Measurements from ENCODE around the gene CD2BP2. TPM values are rescaled to one million over a fixed set of nuclear protein-coding genes. Genes with fewer than 3 reads are reported as not detected.
"Not testable (repeated sequence)": the region's sequence is repeated elsewhere in the genome, so short reads cannot be mapped to it uniquely, and the experiment has no call there.

The CD2BP2 gene
- total RNA-seq, 1 experiment from 2014 or later: 30.0 TPM

- DNase-seq: no peak
- H3K27ac ChIP-seq (ENCODE audit: low read length): no peak overlapping the region
- ATAC-seq: no peak
- no peak overlapping the region for H2AFZ ChIP-seq (ENCODE audit: low read length)
- intact Hi-C loops (cut with micrococcal nuclease): no loop called here
- ChIA-PET POLR2A (ENCODE audit: unreplicated experiment) (no interaction called here), CTCF (no interaction called here)
- H3K79me2 ChIP-seq (ENCODE audit: low read length): no peaks in the 10 kb centered on the region
- H3K4me1 ChIP-seq (ENCODE audit: insufficient read depth, low read length): no peaks in the 10 kb centered on the region
- H3F3A ChIP-seq (ENCODE audit: low read length, unreplicated experiment): no peaks in the 10 kb centered on the region
- H4K20me1 ChIP-seq (ENCODE audit: low read length): no peaks in the 10 kb centered on the region
- no peaks in the 10 kb centered on the region for H3K27me3 ChIP-seq (ENCODE audit: low read length)
- H3K9me2 ChIP-seq (replicated peaks; ENCODE audit: low read length): no peaks in the 10 kb centered on the region
- BruUV-seq (replicated peaks): no TSS peak
- TF ChIP-seq EZH2phosphoT487 (IDR thresholded peaks at IDR 0.05; ENCODE audit: borderline replicate concordance, low read length) (no peak), CTCF (conservative IDR thresholded peaks at IDR 0.05; ENCODE audit: low read depth, low read length) (no peak)
- H3K36me3 ChIP-seq (ENCODE audit: low read depth, low read length): no peaks in the 10 kb centered on the region
- no peak overlapping the region for H3K4me2 ChIP-seq (ENCODE audit: low read length)
- no peaks in the 10 kb centered on the region for H3K9me3 ChIP-seq (ENCODE audit: low read length)
- H3K4me3 ChIP-seq (ENCODE audit: low read length): no peak overlapping the region
- H3K9ac ChIP-seq (ENCODE audit: low read length): no peak overlapping the region
Observed at GRCh38 chr16:30342751-30343490, 12.2 kb downstream of the CD2BP2 start.

- H3K27me3 ChIP-seq (ENCODE audit: low read length); H3K4me2 ChIP-seq (ENCODE audit: low read length); H3K4me1 ChIP-seq (ENCODE audit: insufficient read depth, low read length); BruUV-seq (replicated peaks); POLR2A ChIA-PET (ENCODE audit: unreplicated experiment); H3K9me2 ChIP-seq (replicated peaks; ENCODE audit: low read length); H4K20me1 ChIP-seq (ENCODE audit: low read length); DNase-seq; intact Hi-C loops (cut with micrococcal nuclease); H2AFZ ChIP-seq (ENCODE audit: low read length); H3K9ac ChIP-seq (ENCODE audit: low read length); H3K27ac ChIP-seq (ENCODE audit: low read length); H3K4me3 ChIP-seq (ENCODE audit: low read length); H3K36me3 ChIP-seq (ENCODE audit: low read depth, low read length); H3K9me3 ChIP-seq (ENCODE audit: low read length); H3F3A ChIP-seq (ENCODE audit: low read length, unreplicated experiment); ATAC-seq; H3K79me2 ChIP-seq (ENCODE audit: low read length): not testable (repeated sequence)
- CTCF ChIA-PET: interaction anchor here (0.6 kb wide), 1 partner anchor 66 kb away, joined by 4 read pairs; the partner anchor contains the start of gene ZNF771
Observed at GRCh38 chr16:30341971-30342370, 13.1 kb downstream of the CD2BP2 start.

GRCh38 chr16:30340621-30341020 is 14.5 kb downstream of the CD2BP2 start:
- POLR2A ChIA-PET (ENCODE audit: unreplicated experiment): no interaction called here
- H3K4me1 ChIP-seq (ENCODE audit: insufficient read depth, low read length): peaks cover 8% of the 10 kb centered on the region; the same call in 1 of the 2 replicates

GRCh38 chr16:30338715-30339114 is 16.4 kb downstream of the CD2BP2 start:
- H3K79me2 ChIP-seq (ENCODE audit: low read length); H3K4me1 ChIP-seq (ENCODE audit: insufficient read depth, low read length); POLR2A ChIA-PET (ENCODE audit: unreplicated experiment); H4K20me1 ChIP-seq (ENCODE audit: low read length); CTCF ChIA-PET; ATAC-seq; H3K9ac ChIP-seq (ENCODE audit: low read length); H3K27me3 ChIP-seq (ENCODE audit: low read length); H3F3A ChIP-seq (ENCODE audit: low read length, unreplicated experiment); DNase-seq; H3K27ac ChIP-seq (ENCODE audit: low read length); H3K4me2 ChIP-seq (ENCODE audit: low read length); BruUV-seq (replicated peaks); intact Hi-C loops (cut with micrococcal nuclease); H2AFZ ChIP-seq (ENCODE audit: low read length); H3K9me3 ChIP-seq (ENCODE audit: low read length); H3K9me2 ChIP-seq (replicated peaks; ENCODE audit: low read length); H3K36me3 ChIP-seq (ENCODE audit: low read depth, low read length); H3K4me3 ChIP-seq (ENCODE audit: low read length): not testable (repeated sequence)

More at GRCh38 chr16:30340621-30341020, 14.5 kb downstream of the CD2BP2 start:
- Histone ChIP-seq H2AFZ (ENCODE audit: low read length) (no peak overlapping the region), H3K36me3 (ENCODE audit: low read depth, low read length) (no peaks in the 10 kb centered on the region), H3F3A (ENCODE audit: low read length, unreplicated experiment) (no peaks in the 10 kb centered on the region), H3K9me3 (ENCODE audit: low read length) (no peaks in the 10 kb centered on the region), H3K9ac (ENCODE audit: low read length) (no peak overlapping the region), H3K79me2 (ENCODE audit: low read length) (no peaks in the 10 kb centered on the region), H4K20me1 (ENCODE audit: low read length) (no peaks in the 10 kb centered on the region), H3K4me3 (ENCODE audit: low read length) (no peak overlapping the region), H3K27ac (ENCODE audit: low read length) (no peak overlapping the region), H3K9me2 (replicated peaks; ENCODE audit: low read length) (no peaks in the 10 kb centered on the region), H3K27me3 (ENCODE audit: low read length) (no peaks in the 10 kb centered on the region), H3K4me2 (ENCODE audit: low read length) (no peak overlapping the region)
- CTCF ChIA-PET: interaction anchor here (0.9 kb wide), 1 partner anchor 69 kb away, joined by 8 read pairs; no protein-coding TSS in a partner anchor
- TF ChIP-seq EZH2phosphoT487 (IDR thresholded peaks at IDR 0.05; ENCODE audit: borderline replicate concordance, low read length) (no peak), EZH2 (IDR thresholded peaks at IDR 0.05; ENCODE audit: low read length, unreplicated experiment) (no peak), CTCF (conservative IDR thresholded peaks at IDR 0.05; ENCODE audit: low read depth, low read length) (no peak)
- DNase-seq (no peak), ATAC-seq (no peak)
- intact Hi-C loops (cut with micrococcal nuclease): no loop called here
- BruUV-seq (replicated peaks): no TSS peak

- ATAC-seq; DNase-seq; H3K9ac ChIP-seq (ENCODE audit: low read length); H3K36me3 ChIP-seq (ENCODE audit: low read depth, low read length); H3K27me3 ChIP-seq (ENCODE audit: low read length); H3K27ac ChIP-seq (ENCODE audit: low read length); H2AFZ ChIP-seq (ENCODE audit: low read length); H3K4me2 ChIP-seq (ENCODE audit: low read length); CTCF ChIA-PET; BruUV-seq (replicated peaks); H3F3A ChIP-seq (ENCODE audit: low read length, unreplicated experiment); H3K9me2 ChIP-seq (replicated peaks; ENCODE audit: low read length); POLR2A ChIA-PET (ENCODE audit: unreplicated experiment); H4K20me1 ChIP-seq (ENCODE audit: low read length); intact Hi-C loops (cut with micrococcal nuclease); H3K4me1 ChIP-seq (ENCODE audit: insufficient read depth, low read length); H3K9me3 ChIP-seq (ENCODE audit: low read length); H3K4me3 ChIP-seq (ENCODE audit: low read length): not testable (repeated sequence)
- peaks cover 10% of the 10 kb centered on the region for H3K79me2 ChIP-seq (ENCODE audit: low read length)
Observed at GRCh38 chr16:30337964-30338357, 17.1 kb downstream of the CD2BP2 start.

All from PC-3 (cell line).